Erythroblast (primary cell): ENCODE data around the gene FBXL16.

ENCODE experiments used
- GATA1 ChIP-seq: IDR thresholded peaks from 2 replicates; pipeline ENCODE4 v1.6.1; 2011; ENCODE audit warnings: low read depth, mild to moderate bottlenecking, control low read depth, low read length, moderate library complexity
- POLR2A ChIP-seq: IDR thresholded peaks from 2 replicates; pipeline ENCODE4 v1.6.1; 2011; ENCODE audit warnings: mild to moderate bottlenecking, low read length

GRCh38 chr16:708959-709358, 3.4 kb upstream of the FBXL16 start:
- no peak for TF ChIP-seq POLR2A
- TF ChIP-seq GATA1, result no peak
